Ascending aorta (tissue), 2 donors: ENCODE measurements around the gene MYH15. TPM values are rescaled to one million over a fixed set of nuclear protein-coding genes. Genes with fewer than 3 reads are reported as not detected.

Source experiments
- DNase-seq, 2 donors: peaks; one replicate each; pipeline ENCODE4 v3.0.0-alpha.2; 2019; ENCODE audit warnings: low spot score in 2 of 2
- H3K27ac ChIP-seq, 2 donors: fragments of 200-600 bp; sonication (generic); one replicate each; pipeline ENCODE4 v1.5.1; 2016 to 2017; ENCODE audit warnings: mild to moderate bottlenecking in 1 of 2
- H3K27me3 ChIP-seq: fragments of 200-600 bp; sonication (generic); one replicate; pipeline ENCODE4 v1.5.1; 2017
- H3K36me3 ChIP-seq, 2 donors: fragments of 200-600 bp; sonication (generic); one replicate each; pipeline ENCODE4 v1.5.1; 2016
- H3K4me1 ChIP-seq, 2 donors: fragments of 200-600 bp; sonication (generic); one replicate each; pipeline ENCODE4 v1.5.1; 2016 to 2017; ENCODE audit warnings: mild to moderate bottlenecking in 1 of 2
- H3K4me3 ChIP-seq, 2 donors: fragments of 200-600 bp; sonication (generic); one replicate each; pipeline ENCODE4 v1.5.1; 2016 to 2017; ENCODE audit warnings: mild to moderate bottlenecking in 1 of 2
- H3K9me3 ChIP-seq, 2 donors: fragments of 200-600 bp; sonication (generic); one replicate each; pipeline ENCODE4 v1.5.1; 2016
- intact Hi-C: fragments of 100-400 bp; cut with DNase I; formaldehyde crosslinking; loops from one replicate; pipeline ENCODE4 v1.15.1; 2023
- total RNA-seq: library from RNA; depleted of rRNA; stranded (reverse); fragments of >200 nt; gene quantifications from one replicate; pipeline ENCODE4 v1.1.0, GENCODE V29; 2016
- TF ChIP-seq, protein P1 (sequence below), 3 experiments: fragments of 200-600 bp in 2 of 3; fragments of 450-650 bp in 1 of 3; sonication (generic) in 2 of 3; IDR thresholded peaks; one replicate each; pipeline ENCODE4 v1.5.1; 2016 to 2019; ENCODE audit warnings: antibody characterized with exemption in 3 of 3, mild to moderate bottlenecking in 1 of 3, moderate library complexity in 1 of 3

The MYH15 gene
- total RNA-seq, 1 donor from 2014 or later, result not detected

DNA sequence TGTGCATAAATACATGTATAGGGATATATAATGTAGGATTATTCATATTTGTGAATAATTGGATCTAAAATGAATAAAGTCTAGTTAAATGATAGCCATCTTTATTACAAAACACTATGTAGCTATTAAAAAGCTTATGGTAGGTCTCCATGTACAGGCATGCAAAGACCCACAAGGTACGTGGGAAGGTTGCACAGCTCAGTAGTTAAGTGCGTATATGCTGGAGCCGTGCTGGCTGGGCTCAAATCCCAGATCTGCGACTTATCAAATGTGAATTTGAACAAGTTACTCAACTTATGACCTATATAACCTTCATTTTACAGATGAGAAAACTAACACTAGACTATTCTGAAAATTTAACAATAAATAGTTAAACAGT, 100.6 kb downstream of the MYH15 start:
- H3K36me3 ChIP-seq, result no peaks in the 10 kb centered on the region
- H3K27ac ChIP-seq, result no peak overlapping the region
- intact Hi-C loops, result loop anchor here (10.0 kb wide), 1 partner anchor 475 kb away; no protein-coding TSS in a partner anchor
- H3K4me1 ChIP-seq, result no peaks in the 10 kb centered on the region
- DNase-seq, result no peak
- no peaks in the 10 kb centered on the region for H3K9me3 ChIP-seq
- TF ChIP-seq, protein P1, sequence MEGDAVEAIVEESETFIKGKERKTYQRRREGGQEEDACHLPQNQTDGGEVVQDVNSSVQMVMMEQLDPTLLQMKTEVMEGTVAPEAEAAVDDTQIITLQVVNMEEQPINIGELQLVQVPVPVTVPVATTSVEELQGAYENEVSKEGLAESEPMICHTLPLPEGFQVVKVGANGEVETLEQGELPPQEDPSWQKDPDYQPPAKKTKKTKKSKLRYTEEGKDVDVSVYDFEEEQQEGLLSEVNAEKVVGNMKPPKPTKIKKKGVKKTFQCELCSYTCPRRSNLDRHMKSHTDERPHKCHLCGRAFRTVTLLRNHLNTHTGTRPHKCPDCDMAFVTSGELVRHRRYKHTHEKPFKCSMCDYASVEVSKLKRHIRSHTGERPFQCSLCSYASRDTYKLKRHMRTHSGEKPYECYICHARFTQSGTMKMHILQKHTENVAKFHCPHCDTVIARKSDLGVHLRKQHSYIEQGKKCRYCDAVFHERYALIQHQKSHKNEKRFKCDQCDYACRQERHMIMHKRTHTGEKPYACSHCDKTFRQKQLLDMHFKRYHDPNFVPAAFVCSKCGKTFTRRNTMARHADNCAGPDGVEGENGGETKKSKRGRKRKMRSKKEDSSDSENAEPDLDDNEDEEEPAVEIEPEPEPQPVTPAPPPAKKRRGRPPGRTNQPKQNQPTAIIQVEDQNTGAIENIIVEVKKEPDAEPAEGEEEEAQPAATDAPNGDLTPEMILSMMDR (IDR thresholded peaks at IDR 0.05), result no peak
- no peak overlapping the region for H3K4me3 ChIP-seq
- no peaks in the 10 kb centered on the region for H3K27me3 ChIP-seq

DNA sequence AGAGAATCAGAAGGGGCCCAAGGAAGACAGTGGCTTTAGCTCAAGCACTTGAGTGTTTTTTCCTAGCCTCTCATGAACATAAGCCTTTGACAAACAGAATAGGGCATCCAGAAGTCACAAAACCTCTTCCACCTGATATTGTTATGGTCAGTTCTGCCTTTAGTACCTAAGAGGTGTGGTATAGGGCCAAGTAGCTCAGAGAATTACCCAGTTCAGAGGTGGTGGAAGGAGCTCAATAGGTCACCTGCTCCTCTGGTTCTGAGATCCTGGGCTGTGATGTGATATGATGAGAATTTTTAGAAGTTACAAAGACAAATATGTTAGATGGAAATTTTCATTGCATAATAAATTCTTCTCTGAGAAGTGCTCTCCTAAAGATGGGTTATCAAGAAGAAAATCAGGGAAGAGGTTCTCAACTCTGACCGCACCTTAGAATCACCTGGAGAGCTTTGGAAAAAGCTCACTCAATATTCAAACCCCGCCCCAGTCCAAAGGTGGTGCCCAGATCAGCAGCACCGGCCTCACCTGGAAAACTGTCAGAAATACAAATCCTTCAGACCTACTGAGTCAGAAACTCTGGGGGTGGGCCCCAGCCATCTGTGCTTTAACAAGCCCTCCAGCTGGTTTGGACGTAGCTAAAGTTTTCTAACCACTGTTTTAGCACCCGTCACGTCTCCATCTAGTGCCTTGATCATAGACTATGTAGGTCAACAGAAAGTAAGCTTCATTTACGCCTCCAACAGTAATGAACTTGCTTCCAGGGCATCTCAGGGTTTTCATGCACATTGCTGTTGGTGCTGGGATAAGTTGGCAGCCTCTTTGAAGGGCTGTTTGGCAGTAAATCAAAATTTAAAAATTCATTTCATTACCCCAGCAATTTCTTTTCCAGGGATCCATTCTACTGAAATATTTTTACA, 101.3 kb downstream of the MYH15 start:
- no peak overlapping the region for H3K27ac ChIP-seq
- H3K9me3 ChIP-seq, result no peaks in the 10 kb centered on the region
- intact Hi-C loops, result loop anchor here (10.0 kb wide), 1 partner anchor 474 kb away; no protein-coding TSS in a partner anchor
- H3K4me3 ChIP-seq, result no peak overlapping the region
- TF ChIP-seq, protein P1 (IDR thresholded peaks at IDR 0.05), result no peak
- H3K27me3 ChIP-seq, result no peaks in the 10 kb centered on the region
- DNase-seq, result no peak
- H3K4me1 ChIP-seq, result no peaks in the 10 kb centered on the region
- H3K36me3 ChIP-seq, result no peaks in the 10 kb centered on the region

DNA sequence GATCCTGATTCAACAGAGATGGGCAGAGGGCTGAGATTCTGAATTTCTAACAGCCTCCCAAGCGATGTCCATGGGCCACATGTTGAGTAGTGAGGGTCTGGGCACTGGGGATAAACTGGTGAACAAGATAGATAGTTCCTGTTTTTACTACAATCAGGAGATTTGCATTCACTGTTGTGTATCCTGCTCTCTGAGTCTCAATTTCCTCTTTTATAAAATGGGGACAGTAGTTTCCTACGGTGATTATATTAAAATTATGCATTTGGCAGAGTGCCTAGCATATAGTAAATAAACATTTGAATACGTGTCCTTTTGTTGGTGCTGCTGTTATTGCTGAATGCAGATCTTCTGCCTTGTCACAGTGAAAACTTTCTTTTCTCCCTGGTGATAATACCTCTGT, 102.5 kb downstream of the MYH15 start:
- TF ChIP-seq, protein P1 (IDR thresholded peaks at IDR 0.05), result no peak
- Histone ChIP-seq H3K36me3 (no peaks in the 10 kb centered on the region), H3K27ac (no peak overlapping the region), H3K27me3 (no peaks in the 10 kb centered on the region), H3K9me3 (no peaks in the 10 kb centered on the region), H3K4me3 (no peak overlapping the region), H3K4me1 (no peaks in the 10 kb centered on the region)
- no peak for DNase-seq
- intact Hi-C loops, result loop anchor here (10.0 kb wide), 1 partner anchor 473 kb away; no protein-coding TSS in a partner anchor

DNA sequence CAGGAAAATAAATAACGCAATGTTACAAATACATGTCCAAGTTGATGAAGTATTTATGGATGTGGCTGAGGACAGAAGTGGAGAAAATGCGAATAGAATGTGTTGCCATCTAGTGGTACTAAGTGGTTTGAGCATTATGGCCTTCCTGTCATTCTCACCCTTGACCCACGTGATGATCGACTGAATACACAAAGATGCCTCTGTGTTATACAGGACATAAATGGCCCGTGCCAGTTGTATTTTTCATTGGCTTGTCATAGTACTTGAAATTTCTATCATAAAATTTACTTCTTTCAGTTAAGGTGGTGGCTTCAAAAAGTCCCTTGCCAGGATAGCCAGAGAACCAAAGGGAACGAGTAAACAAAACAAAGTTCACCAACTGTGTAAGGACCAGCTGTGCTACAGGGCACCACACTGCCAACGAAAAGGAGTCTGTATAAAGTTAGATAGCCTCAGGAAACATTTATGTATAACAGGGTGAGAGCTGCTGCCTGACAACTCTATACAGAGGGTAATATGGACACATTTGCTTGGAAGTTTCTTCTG, 103.7 kb downstream of the MYH15 start:
- Histone ChIP-seq H3K9me3 (no peaks in the 10 kb centered on the region), H3K27me3 (no peaks in the 10 kb centered on the region), H3K4me1 (no peaks in the 10 kb centered on the region), H3K36me3 (no peaks in the 10 kb centered on the region), H3K4me3 (no peak overlapping the region), H3K27ac (no peak overlapping the region)
- no peak for DNase-seq
- intact Hi-C loops, result loop anchor here (10.0 kb wide), 1 partner anchor 472 kb away; no protein-coding TSS in a partner anchor
- TF ChIP-seq, protein P1 (IDR thresholded peaks at IDR 0.05), result peak; percentile 40 to 46 (median 42)

DNA sequence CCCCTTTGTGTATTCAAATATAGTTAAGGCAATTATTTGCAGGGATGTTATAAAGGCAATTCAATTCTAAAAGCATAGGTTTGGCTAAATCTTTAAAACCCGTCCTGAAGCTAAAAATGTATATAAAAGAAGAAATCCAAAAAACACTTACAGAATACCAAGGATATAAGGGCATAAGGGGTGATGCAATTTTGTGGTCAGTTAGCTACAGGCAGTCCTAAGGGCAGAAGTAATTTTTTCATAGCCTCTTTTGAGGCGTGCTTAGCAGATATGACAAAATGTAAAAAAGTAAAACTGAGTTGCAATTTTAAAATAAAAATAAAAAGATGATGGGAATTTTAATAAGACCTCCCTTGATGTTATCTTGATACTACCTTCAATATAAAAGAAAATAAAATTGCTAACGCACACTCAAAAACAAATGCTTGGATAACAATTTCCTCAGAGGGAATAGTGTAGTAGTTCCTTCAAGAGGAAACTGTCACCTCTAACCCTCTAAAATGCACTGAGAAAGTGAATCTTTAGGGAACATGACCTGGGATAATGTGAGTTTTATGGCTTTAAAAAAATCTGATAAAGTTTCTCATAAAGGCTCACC, 104.2 kb downstream of the MYH15 start:
- Histone ChIP-seq H3K4me3 (no peak overlapping the region), H3K4me1 (no peaks in the 10 kb centered on the region), H3K27ac (no peak overlapping the region), H3K27me3 (no peaks in the 10 kb centered on the region), H3K9me3 (no peaks in the 10 kb centered on the region), H3K36me3 (no peaks in the 10 kb centered on the region)
- intact Hi-C loops, result loop anchor here (10.0 kb wide), 1 partner anchor 471 kb away; no protein-coding TSS in a partner anchor
- TF ChIP-seq, protein P1 (IDR thresholded peaks at IDR 0.05), result no peak
- DNase-seq, result no peak
